Kidney epithelial cell (primary cell): ENCODE data around the gene ADAM12. TPM values are rescaled to one million over a fixed set of nuclear protein-coding genes. Genes with fewer than 3 reads are reported as not detected.

Source experiments
- DNase-seq: peaks from one replicate; pipeline ENCODE4 v3.0.0-alpha.2; 2010; ENCODE audit warnings: low read depth
- H3K27me3 ChIP-seq: 2 replicates; pipeline ENCODE4 v1.6.0; 2011; ENCODE audit warnings: low read length; ENCODE audit not compliant: control insufficient read depth, insufficient read depth
- H3K36me3 ChIP-seq: 2 replicates; pipeline ENCODE4 v1.5.1; 2011; ENCODE audit warnings: low read length; ENCODE audit not compliant: control insufficient read depth, insufficient read depth
- H3K4me3 ChIP-seq: 2 replicates; pipeline ENCODE4 v1.5.1; 2011; ENCODE audit warnings: low read depth, mild to moderate bottlenecking, control low read depth, low read length
- total RNA-seq: library from RNA; depleted of rRNA; stranded (reverse); fragments of >200 nt; gene quantifications from 2 replicates; pipeline ENCODE4 v1.2.3, GENCODE V29; 2015
- TF ChIP-seq, protein P1 (sequence below): IDR thresholded peaks from 2 replicates; pipeline ENCODE4 v1.5.1; 2011; ENCODE audit warnings: mild to moderate bottlenecking, moderate library complexity, low read length, control low read depth, inconsistent platforms; ENCODE audit not compliant: insufficient read depth, poor library complexity, severe bottlenecking

The ADAM12 gene
- total RNA-seq, 1 donor from 2014 or later, result 21.9 TPM

DNA sequence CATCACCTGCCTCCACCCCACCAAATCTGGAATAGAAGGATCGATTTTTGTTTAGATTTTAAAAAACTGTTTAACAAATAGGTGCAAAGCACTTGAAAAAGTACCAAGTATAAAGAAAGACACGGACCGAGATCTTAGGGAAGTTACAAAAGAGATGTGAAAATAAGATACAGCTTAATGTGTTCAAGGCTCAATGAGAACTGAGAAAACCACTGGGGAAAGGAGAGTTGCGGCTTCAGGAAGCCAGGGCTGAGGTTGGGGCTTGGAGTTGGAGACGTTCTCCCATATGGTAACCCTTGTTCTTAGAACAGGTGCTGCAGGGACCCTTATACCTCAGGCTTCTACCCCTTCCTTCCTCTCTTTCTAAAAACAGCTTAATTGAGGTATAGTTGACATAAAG, 351.8 kb downstream of the ADAM12 start:
- DNase-seq, result no peak
- Histone ChIP-seq H3K27me3 (no peaks in the 10 kb centered on the region), H3K36me3 (no peaks in the 10 kb centered on the region), H3K4me3 (no peak overlapping the region)
- TF ChIP-seq, protein P1, sequence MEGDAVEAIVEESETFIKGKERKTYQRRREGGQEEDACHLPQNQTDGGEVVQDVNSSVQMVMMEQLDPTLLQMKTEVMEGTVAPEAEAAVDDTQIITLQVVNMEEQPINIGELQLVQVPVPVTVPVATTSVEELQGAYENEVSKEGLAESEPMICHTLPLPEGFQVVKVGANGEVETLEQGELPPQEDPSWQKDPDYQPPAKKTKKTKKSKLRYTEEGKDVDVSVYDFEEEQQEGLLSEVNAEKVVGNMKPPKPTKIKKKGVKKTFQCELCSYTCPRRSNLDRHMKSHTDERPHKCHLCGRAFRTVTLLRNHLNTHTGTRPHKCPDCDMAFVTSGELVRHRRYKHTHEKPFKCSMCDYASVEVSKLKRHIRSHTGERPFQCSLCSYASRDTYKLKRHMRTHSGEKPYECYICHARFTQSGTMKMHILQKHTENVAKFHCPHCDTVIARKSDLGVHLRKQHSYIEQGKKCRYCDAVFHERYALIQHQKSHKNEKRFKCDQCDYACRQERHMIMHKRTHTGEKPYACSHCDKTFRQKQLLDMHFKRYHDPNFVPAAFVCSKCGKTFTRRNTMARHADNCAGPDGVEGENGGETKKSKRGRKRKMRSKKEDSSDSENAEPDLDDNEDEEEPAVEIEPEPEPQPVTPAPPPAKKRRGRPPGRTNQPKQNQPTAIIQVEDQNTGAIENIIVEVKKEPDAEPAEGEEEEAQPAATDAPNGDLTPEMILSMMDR, result no peak

DNA sequence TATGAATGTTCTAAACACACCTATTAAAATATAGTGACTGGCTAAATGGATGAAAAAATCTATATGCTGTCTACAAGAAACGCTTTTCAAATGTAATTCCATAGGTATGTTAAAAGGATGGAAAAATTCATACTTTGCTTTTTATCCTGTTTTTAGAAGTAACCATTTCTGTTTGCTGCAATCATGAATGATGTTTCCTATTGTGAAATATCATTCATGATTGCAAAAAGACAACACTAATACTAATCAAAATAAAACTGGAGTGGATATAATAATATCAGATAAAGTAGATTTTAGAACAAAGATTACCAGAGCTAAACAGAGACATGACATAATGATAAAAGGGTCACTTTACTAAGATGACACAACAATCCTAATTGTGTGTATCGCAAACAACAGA, 353.7 kb downstream of the ADAM12 start:
- H3K4me3 ChIP-seq, result no peak overlapping the region
- DNase-seq, result no peak
- TF ChIP-seq, protein P1, result no peak
- H3K27me3 ChIP-seq, result no peaks in the 10 kb centered on the region
- no peaks in the 10 kb centered on the region for H3K36me3 ChIP-seq

DNA sequence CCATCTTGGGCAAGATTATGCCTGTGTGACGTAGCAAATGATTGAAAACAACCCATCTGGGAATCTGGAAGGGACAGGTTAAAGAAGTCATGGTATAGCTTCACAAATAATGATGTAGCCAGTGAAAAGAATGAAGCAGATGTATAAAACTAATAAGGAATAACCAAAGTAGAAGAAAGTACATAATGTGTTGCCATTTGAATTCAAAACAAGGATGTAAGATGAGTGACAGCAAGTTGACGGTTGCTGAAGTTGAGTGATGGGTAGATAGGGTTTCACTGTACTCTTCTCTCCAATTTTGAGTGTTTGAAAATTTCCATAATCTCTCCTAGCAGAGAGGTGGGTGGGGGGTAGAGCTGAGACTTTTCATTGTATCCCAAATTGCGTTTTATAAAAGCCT, 358.3 kb downstream of the ADAM12 start:
- H3K36me3 ChIP-seq, result no peaks in the 10 kb centered on the region
- no peak for DNase-seq
- TF ChIP-seq, protein P1, result no peak
- H3K27me3 ChIP-seq, result no peaks in the 10 kb centered on the region
- H3K4me3 ChIP-seq, result no peak overlapping the region

DNA sequence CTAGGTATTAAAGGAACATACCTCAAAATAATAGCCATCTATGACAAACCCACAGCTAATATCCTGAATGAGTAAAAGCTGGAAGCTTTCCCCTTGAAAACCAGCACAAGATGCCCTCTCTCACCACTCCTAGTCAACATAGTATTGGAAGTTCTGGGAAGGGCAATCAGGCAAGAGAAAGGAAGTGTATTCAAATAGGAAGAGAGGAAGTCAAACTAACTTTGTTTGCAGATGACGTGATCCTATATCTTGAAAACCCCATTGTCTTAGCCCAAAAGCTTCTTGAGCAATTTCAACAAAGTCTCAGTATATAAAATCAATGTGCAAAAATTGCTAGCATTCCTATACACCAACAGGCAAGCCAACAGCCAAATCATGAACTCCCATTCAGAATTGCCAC, 360.6 kb downstream of the ADAM12 start:
- Histone ChIP-seq H3K36me3 (no peaks in the 10 kb centered on the region), H3K4me3 (no peak overlapping the region), H3K27me3 (no peaks in the 10 kb centered on the region)
- TF ChIP-seq, protein P1, result no peak
- DNase-seq, result no peak

DNA sequence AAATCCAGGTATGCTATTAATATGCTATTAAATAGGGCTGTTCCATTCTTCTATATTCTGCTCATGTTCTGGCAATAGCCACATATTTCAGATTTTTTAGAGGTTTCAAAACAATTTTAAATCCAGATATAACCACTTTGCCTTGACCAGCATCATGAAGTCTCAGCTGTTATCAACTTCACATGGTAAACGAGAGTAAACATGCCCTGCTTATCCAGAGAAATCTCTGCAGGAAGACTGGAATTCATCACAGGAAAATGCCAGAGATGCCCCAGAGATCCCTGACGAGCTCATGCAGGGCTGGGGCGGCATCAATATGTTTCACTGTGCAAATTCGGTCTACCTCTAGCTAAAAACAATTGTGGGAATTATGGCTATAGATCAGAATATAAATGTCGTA, 365.4 kb downstream of the ADAM12 start:
- no peaks in the 10 kb centered on the region for H3K27me3 ChIP-seq
- no peak overlapping the region for H3K4me3 ChIP-seq
- no peaks in the 10 kb centered on the region for H3K36me3 ChIP-seq
- DNase-seq, result no peak
- TF ChIP-seq, protein P1, result no peak

DNA sequence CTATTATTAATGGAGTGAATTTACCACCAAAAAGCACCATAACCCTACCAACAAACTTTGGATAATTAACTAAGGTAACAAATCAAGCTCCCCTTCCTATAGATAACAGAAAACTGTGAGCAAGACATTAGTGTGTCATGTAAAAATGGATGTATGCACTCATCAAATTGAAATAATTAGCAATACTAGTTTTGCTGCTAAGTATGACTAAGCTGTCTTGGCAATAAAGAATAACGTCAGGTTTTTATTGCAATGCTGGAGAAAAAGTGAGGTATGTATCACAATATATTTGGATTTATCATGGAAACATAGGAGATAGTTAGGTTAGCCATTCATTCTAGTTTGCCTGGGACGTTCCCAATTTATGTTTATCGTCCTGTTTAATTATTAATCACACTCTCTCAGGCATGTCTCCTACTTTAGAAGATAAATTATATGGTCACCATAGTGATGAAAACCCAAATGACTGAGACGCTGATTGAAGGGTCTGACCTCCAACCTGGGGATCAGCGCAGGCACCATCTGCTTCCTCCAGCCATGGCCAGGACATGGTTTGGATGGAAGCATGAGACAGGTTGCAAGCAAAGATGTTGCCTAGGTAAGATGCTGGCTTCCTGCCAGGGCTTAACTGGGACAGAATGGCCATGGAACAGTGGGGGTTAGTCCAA, 366.3 kb downstream of the ADAM12 start:
- Histone ChIP-seq H3K27me3 (no peaks in the 10 kb centered on the region), H3K4me3 (no peak overlapping the region), H3K36me3 (no peaks in the 10 kb centered on the region)
- DNase-seq, result no peak
- TF ChIP-seq, protein P1, result no peak
